NK-92 (cell line): ENCODE data around the gene YBX1.
"Not testable (repeated sequence)": the region's sequence is repeated elsewhere in the genome, so short reads cannot be mapped to it uniquely, and the experiment has no call there.

Experiments
- DNase-seq: peaks from one replicate; lab custom pipeline; 2025; ENCODE audit not compliant: unreplicated experiment; lab: John Stamatoyannopoulos, UW

YBX1 gene

DNA sequence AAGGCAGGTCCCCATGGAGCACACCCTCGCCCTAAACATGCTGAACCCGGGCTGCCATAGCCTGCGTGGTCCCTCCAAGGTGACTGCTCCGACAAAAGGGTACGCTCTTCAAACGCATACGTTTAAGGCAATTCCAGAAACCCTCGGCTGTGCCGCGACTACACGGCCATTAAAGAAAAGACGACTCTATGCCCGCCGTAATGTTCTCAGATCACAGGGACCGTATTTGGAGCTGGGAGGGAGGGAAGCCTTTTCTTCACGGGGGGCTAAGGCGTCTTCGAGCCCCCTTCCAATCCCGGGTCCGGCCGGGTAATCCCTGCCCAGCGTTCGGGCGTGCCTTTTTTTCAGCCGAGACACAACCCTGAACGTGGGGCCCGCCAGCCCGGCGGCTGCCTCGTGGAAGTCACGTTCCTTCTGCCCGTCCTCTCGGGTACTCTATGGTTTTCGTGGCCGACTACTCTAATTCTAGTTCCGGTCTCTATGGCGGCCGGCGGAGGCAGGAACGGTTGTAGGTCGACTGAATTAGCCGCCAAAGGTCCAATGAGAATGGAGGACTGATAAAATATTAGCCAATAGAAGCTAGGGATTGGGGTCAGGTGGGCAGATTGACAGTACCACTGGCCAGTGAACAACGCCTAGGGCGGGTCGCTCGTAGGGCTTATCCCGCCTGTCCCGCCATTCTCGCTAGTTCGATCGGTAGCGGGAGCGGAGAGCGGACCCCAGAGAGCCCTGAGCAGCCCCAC lies at the start of gene YBX1:
Gene YBX1, plus strand, starts transcription at position 678 of the 743 bp plus-strand sequence. CDS start 148 bp downstream, outside the sequence.
- DNase-seq = peak; percentile 78

- no peak for DNase-seq
These were observed 43.1 kb upstream of the YBX1 start for GRCh38 chr1:42639116-42639515.

DNA sequence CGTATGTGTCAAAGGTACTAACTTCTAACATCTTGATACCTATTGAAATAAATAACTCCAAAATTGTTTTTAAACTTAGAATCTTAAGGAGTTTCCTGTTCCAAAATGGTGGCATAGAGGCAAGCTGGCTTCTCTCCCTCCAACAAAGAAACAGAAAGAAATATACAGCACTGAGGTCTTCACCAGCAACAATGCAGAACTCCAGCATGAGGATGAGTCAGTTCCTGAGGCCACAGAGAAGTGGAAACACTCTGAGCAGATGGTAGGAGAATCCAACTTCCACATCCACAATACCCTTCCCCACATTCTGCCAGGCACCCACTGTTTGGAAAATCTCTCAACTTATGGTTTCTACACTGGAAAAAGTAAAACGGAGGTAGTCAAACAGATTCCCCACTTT lies 36.2 kb upstream of the YBX1 start:
- DNase-seq = no peak

- no peak for DNase-seq
These were observed 25.0 kb upstream of the YBX1 start for GRCh38 chr1:42657201-42657600.

DNA sequence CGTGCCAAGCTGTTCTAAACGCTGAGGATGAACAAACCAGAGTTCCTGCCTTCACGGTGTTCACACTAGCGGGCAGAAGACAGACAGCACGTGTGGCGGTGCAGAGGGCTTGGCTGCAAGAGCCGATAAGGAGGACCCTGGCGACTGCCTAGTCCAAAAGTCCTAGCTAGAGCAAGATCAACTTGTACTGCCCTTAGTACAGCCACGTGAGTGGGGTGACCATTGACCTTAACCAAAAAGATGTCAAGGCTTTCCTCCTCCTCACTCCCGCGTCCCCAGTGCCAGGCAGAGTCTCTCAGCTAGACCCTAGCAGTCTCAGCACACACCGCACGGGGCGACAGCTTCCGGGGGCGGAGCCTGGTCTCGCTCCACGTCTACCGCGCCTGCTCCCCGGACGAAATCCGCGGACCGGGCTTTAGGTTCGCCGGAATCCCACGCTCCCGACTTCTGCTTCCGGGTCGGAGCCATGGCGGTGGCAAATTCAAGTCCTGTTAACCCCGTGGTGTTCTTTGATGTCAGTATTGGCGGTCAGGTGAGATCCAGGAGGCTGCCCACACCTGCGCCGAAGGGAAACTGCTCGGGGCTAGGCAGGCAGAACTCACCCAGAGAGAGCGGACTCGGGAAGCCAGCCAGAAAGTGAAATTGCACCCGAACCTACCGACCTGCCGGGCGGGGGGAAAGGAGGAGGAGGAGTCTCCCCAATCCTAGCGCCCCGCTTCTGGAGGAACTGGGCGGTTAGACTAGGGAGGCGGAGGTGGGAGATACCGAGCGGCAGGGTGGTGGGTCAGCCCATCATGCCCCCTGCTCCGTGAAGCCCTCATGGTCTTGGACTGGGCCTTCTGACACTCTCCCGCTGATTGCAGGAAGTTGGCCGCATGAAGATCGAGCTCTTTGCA lies 24.0 kb upstream of the YBX1 start, which contains the start of gene PPIH:
Gene PPIH, plus strand, starts transcription at position 443 of the 896 bp plus-strand sequence. Its CDS starts 24 bp downstream, at position 467.
- DNase-seq = peak; percentile 66

- DNase-seq = no peak
These were observed 23.3 kb upstream of the YBX1 start for GRCh38 chr1:42658877-42659337.

- DNase-seq = no peak
These were observed 21.2 kb upstream of the YBX1 start for GRCh38 chr1:42660907-42661500.

- DNase-seq = no peak
These were observed 12.3 kb upstream of the YBX1 start for GRCh38 chr1:42669936-42670335.

- DNase-seq = no peak
These were observed 11.8 kb upstream of the YBX1 start for GRCh38 chr1:42670425-42670824.

- no peak for DNase-seq
These were observed 8.0 kb upstream of the YBX1 start for GRCh38 chr1:42674214-42674613.

DNA sequence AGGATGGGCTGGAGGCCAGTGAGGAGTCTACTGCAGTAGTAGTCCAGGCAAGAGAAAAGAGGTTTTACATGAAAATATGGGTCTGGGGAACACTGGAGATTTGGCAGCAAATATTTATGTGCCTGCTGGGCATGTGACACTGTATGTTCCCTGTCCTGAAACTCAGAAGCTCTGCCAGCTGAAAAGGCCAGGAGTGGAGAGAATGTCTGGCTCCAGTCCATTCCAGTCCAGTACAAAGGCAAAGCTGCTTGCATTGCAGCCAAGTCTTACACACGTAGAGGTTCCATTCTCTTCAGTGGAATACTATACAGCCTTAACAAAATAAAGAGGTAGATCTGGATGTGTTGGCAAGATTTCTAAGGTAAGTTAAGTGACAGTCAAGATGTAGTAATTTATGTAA lies 7.5 kb upstream of the YBX1 start:
- DNase-seq = no peak

DNA sequence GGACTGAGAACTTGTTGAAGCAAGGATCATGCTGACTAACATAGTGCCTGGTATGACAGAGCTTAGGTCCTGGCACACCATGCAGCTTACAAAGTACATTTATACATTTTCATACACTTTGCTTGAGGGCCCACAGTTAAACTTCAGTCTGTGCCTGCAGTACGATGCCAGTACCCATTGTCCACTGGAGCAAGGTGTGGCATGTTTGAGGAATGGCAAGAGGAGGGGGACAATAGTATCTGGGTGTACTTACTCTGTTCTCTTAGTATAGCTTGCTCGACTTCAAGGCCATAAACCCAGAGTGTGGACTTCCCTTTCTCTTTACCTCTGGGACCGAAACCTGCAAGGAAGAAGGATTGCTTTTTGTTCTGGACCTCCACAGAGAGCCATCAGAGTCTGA lies 6.8 kb upstream of the YBX1 start:
- no peak for DNase-seq

DNA sequence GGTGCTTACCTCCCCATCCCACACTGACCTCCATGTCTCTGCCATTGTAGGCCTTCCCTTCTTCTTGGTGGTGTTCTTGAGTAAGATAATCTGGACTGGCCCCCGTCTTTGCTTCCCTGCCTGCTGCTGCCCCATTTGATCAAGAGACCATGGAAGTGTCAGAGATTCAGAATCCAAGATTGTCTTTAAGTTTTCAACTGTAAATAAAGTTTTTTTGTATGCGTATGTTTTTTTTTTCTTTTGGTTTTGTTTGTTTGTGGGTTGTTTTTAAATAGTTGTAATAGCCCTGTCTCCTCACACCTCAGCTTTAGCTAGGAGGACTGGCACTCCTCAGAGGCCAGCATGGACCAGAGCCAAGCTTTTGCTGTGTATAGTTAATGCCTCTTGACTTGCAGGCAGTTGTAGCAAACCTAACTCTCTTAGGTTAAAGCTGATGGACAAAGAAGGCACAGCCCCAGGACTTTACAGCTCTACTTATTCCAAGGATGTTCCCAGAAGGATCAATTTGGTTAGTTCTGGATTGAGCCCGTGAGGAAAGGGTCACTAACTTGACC lies 5.6 kb upstream of the YBX1 start:
- DNase-seq = no peak

GRCh38 chr1:42679364-42679983 lies 2.7 kb upstream of the YBX1 start:
- DNase-seq = no peak

- DNase-seq = no peak
These were observed 2.2 kb upstream of the YBX1 start for GRCh38 chr1:42680055-42680454.

- DNase-seq = no peak
These were observed 1.1 kb upstream of the YBX1 start for GRCh38 chr1:42680921-42681683.

DNA sequence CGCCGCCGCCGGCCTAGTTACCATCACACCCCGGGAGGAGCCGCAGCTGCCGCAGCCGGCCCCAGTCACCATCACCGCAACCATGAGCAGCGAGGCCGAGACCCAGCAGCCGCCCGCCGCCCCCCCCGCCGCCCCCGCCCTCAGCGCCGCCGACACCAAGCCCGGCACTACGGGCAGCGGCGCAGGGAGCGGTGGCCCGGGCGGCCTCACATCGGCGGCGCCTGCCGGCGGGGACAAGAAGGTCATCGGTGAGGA lies 193 bp downstream of the YBX1 start:
- DNase-seq = not testable (repeated sequence)

GRCh38 chr1:42682739-42683531 lies 717 bp downstream of the YBX1 start:
- no peak for DNase-seq

DNA sequence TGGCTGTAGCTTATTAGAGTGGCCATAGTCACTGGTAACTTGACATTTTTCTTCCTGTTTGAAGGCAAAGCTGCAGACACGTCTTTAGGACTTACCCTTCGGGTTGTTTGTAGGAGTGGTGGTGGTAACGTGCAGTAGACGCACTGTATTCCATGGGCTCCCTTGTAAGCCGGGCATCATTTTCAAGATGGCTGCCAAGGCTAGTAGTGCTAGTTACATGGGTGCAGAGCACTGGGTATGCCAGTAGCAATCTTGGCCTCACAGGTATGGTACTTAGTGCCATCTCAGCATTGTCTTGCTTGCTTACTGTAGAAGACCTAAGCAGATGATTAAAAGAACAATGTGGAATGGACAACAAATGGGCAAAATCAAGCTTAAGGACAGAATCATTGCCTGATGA lies 1.9 kb downstream of the YBX1 start:
- DNase-seq = no peak

DNA sequence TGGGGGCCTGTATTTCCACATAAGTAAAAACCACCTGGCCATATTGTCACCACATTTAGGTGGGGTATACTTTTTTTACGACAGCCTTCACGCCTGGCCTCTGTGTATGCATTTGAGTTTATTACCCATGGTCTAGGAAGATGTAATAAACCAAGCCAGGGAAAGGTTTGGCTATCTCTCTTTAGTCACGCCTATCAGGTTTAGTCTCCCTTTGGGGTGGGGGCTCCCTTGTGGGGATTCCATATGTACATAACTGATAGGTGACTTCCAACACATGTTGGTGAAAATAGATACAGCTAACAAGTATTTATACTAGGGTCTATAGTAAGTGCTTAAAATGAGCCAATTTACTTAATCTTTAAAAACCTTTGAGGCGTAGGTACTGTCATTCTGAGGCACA lies 4.2 kb downstream of the YBX1 start:
- no peak for DNase-seq
